Ureter (tissue), 1 donor: Measurements from ENCODE around the gene ROGDI. TPM values are rescaled to one million over a fixed set of nuclear protein-coding genes. Genes with fewer than 3 reads are reported as not detected.
"Not testable (repeated sequence)": the region's sequence is repeated elsewhere in the genome, so short reads cannot be mapped to it uniquely, and the experiment has no call there.

Source experiments
- DNase-seq: peaks from one replicate; pipeline ENCODE4 v3.0.0-alpha.2; 2020; ENCODE audit warnings: low spot score
- total RNA-seq: library from RNA; stranded (reverse); gene quantifications from one replicate; pipeline ENCODE4 v1.2.4, GENCODE V29; 2023
- donor health status: DM: yes; HTN: yes; CAD: no.

ROGDI gene
- total RNA-seq, 1 donor from 2014 or later: 35.5 TPM

DNA sequence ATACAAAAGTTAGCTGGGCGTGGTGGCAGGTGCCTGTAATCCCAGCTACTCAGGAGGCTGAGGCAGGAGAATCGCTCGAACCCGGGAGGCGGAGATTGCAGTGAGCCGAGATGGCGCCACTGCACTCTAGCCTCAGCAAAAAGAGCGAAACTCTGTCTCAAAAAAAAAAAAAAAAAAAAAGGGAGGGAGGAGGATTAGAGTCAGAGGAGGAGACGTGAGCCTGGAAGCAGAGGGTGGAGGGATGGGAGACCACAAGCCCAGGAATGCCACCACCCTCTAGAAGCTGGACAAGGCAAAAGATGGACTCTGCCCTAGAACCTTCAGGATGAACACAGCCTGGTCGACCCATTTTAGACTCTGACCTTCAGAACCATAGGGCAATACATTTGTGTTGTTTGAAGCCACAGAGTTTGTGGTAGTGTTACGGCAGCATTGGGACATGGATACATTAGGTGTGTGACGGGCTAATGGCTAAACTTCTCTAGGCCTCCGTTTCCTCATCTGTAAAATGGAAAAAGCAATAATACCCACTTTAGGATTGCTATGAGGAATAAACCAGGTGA lies 9.4 kb downstream of the ROGDI start:
- no peak for DNase-seq

DNA sequence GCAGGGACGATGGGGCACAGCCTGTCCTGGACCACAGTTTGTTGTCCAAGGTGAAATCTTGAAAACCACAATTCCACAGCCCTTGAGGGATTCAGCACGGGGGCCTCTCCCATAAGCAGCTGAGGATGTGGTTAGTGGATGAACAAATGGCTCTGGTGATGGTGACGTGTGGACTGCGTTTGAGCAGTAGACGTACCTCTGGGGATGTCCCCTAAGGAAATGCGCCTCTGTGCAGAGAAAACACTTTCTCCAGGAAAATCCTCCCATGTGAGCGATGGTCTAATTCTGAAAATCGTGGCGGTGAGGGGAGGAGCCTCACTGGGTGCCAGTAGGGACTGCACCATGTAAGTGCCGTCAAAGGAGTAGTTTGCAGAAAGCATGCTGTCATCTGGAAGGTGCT lies 11.6 kb downstream of the ROGDI start:
- DNase-seq: no peak

DNA sequence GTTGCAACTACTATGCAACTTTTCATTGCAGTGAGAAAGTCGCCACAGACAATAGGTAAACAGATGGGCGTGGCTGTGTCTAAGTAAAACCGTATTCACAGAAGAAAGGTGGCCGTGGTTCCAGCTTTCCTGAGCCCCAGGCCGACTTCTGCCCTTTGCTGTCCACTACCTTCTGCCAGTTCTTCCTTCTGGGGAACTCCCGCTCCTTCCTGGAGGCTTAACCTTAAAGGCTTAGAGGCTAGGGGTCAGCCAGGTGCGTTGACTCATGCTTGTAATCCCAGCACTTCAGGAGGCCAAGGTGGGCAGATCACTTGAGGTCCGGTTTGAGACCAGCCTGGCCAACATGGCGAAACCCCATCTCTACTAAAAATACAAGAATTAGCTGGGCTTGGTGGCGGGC lies 12.2 kb downstream of the ROGDI start:
- no peak for DNase-seq

DNA sequence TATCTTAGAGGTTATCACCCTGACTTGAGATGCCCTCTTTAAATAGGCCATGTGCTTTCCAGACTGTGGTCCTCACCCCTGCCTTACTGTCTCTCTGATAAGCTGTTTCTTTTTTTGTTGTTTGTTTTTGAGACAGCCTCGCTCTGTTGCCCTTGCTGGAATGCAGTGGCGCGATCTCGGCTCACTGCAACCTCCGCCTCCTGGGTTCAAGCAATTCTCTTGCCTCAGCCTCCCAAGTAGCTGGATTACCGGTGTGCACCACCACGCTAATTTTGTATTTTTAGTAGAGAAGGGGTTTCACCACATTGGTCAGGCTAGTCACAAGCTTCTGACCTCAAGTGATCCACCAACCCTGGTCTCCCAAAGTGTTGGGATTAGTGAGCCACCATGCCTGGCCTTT lies 13.5 kb downstream of the ROGDI start:
- DNase-seq: no peak

DNA sequence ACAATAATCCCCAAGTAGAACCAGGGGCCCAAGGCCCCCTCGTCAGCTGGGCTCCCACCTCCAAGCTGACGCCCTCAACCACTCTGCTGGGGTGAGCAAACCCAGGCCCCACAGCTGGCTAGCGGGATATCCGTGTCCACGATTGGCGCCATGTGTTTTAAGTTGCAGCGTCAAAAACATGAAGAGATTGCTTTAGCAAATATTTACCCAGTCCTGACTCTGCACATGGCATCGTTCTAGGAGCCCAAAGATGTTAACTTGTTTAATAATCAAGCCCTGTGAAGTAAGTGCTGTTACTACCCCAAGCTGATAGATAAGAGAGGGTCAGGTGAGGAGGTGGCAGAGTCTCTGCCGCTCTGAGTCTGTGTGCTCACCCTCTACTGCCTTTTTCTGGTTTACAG lies 13.9 kb downstream of the ROGDI start:
- no peak for DNase-seq

DNA sequence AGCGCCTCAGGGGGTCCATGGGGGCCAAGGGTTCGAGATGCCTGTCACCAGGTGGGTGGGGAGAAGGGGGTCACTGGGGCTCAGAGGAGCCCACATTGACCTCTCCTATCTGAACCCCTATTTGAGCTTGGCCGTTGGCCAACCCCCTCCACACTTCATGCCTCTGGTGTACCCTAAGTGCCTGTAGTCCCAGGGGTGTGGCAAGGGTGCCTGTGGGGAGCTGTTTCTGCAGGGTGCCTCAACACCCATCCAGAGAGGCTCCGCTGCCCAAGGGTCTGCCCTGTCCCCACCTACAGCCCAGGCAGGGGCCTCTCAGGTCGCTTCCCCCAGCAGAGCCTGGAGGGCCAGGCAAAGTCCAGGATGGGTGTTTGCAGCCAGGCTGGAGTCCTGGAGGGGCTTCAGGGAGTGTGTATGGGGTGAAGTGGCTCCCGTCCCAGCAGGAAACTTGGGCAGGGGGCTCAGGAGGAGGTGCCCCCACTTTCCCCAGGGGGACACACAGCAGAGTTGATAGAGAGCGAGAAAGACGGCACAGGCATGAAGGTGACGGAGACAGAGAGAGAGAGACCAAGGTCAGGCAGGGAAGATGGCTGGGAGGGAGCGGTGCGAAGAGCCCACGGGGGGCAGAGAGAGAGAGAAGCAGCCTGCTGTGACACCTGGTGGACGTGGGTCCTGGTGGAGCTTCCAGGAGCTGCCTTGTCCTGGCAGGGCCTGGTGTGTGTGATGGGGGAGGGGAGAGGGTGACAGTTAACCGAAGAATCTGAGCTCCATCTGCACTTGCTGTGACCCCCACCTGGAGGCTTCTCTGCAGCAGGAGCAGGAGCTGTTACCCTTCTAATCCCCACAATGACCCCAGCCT lies 14.6 kb downstream of the ROGDI start, which contains the start of gene SEPTIN12:
SEPTIN12 (minus strand) TSS at position 719 of the 856 bp plus-strand sequence; CDS start at position 19, 700 bp downstream.
- no peak for DNase-seq

DNA sequence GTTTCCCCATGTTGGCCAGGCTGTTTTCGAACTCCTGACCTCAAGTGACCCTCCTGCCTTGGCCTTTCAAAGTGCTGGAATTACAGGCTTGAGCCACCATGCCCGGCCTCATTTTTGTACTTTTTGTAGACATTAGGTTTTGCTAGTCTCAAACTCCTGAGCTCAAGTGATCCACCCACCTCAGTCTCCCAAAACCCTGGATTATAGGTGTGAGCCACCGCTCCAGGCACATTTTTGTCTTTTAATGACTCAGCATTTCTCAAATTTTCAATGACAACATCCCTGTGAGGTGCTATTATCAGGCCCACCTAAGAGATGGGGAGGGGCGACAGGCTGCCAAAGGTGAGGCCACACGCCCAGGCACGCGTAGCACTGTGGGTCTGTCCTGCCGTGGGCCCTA lies 15.4 kb downstream of the ROGDI start:
- DNase-seq: no peak

DNA sequence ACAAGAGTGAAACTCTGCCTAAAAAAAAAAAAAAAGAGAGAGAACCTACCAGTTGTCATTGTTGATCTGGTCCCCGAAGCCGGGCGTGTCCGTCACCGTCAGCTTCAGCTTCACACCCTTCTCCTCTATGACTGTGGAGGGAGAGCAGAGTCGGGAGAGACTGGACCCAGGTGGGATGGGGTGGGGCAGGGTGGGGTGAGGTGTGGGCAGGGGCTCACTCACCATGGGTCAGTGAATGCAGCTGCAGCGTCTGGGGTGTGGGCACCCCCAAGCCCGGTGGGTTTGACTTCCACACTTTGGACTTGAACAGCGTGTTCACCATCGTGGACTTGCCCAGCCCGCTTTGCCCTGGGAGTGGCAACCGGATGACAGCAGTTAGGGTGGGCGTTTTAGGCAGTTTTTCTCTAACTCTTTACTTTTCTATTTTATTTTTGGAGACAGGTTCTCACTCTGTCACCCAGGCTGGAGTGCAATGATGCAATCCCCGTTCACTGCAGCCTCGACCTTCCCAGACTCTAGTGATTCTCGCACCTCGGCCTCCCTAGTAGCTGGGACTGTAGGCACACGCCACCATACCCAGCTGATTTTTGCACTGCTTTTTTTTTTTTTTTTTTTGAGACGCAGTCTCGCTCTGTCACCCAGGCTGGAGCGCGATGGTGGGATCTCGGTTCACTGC lies 16.5 kb downstream of the ROGDI start:
- no peak for DNase-seq

DNA sequence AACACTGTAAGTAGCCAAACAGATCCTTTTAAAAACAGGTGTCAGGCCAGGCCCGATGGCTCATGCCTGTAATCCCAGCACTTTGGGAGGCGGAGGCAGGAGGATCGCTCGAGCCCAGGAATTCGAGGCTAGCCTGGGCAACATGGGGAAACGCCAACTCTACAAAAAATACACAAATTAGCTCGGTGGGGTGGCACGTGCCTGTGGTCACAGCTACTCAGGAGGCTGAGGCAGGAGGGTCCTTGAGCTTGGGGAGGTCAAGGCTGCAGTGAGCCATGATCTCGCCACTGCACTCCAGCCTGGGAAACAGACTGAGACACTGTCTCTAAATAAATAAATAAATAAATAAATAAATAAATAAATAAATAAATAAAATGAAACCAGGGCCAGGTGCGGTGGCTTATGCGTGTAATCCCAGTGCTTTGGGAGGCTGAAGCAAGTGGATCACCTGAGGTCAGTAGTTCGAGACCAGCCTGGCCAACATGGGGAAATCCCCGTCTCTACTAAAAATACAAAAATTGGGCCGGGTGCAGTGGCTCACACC lies 17.9 kb downstream of the ROGDI start:
- DNase-seq: not testable (repeated sequence)

DNA sequence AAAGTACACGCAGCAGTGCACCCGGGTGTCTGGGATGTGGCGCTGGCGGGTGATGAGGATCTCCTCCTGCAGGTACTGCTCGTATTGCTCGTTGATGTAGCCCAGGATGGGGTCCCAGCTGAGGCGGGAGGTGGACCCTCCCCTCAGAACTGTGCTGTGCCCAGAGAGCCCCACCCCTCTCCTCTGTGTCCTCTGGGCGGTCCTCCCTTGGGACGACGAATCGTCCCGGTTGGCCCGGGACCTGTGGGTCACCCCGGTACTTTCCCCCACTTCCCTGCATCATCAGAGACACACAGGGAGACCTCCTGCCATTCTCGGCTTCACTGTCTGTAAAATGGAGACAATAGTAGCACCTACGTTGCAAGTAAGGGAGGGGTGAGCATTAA lies 18.5 kb downstream of the ROGDI start:
- no peak for DNase-seq

DNA sequence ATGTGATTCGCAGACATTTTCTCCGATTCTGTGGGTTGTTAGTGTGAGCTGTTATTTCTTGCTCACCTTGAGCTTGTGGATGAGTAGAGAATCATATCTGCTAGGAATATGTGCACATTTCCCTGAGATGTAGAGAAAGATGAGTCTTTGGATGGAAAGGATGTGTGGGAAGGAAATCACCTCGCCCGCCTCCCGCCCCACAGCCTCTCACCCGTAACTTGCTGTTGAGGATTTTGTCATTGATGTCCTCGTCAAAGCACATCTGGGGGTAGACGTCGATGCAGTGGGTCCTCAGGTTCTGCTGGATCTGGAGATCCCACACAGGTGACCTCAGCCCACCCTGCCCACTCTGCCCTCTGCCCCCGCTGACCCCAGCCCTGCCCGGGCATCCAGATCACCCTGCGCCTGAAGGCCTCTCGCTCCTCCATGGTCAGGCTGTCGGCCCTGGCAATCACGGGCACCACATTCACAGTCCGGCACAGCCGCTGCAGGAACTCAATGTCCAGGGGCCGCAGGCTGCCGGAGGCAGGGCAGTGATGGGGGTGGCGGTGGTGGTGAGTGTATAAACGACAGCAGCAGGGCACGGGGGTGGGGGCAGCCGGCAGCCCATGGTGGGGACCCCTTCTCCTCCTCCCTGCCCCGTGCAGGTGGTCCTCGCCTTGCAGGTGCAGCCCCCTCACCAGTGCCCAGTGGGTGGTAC lies 19.0 kb downstream of the ROGDI start:
- no peak for DNase-seq

DNA sequence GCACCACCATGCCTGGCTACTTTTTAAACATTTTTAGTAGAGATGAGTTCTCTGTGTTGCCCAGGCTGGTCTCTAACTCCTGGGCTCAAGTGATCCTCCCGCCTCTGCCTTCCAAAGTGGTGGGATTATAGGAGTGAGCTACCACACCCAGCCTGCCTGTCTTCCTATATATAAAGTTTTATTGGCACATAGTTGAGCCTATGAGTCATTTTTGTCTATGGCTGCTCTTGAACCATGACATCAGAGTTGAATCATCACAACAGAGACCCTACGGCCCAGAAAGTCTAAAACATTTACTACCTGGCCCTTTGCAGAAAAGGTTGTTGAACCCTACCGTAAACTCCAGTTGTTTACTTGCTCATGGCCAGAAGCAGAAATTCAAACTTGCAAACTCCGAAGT lies 22.2 kb downstream of the ROGDI start:
- DNase-seq: no peak

DNA sequence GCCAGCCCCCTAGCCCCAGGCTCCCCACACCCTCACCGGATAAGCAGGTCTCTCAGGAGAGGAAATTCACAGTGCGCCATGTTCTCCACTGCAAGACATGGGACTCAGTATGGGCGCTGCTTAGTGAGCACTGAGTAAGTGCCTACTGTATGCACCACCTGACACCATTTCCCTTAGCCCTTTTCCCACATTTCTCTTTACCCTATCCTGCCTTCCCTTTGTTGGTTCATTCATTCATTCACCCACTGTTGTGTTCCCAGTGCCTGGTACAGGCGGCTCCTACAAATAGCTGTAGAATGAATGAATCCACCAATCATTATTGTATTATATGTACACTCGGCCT lies 24.4 kb downstream of the ROGDI start:
- DNase-seq: no peak

DNA sequence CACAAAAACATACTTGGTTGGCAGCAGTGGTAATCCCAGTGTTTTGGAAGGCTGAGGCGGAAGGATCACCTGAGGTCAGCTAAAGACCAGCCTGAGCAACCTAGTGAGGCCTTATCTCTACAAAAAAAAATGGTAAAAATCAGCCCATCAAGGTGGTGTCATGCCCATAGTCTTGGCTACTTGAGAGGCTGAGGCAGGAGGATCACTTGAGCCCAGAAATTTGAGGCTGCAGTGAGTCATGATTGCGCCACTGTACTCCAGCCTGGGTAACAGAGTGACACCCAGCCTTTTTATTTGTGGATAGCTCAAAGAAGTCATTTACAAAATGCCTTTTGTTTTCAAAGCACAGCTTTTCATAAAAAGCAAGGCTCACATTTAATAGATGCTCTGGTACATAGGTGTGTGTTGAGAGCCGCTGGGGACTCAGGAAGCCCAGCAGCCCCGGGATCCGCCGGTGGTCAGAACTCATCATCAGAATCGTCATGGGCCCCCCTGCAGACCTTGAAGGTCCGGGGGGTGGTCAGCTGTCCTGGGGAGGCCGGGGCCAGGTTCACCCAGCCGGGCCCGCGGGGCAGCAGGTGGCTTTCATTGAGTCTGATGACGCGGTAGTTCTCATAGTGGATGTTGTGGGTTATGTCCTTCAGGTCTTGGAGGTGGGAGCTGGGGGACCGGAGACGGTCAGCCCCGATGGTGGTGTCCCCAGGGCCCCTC lies 24.9 kb downstream of the ROGDI start:
- DNase-seq: no peak

DNA sequence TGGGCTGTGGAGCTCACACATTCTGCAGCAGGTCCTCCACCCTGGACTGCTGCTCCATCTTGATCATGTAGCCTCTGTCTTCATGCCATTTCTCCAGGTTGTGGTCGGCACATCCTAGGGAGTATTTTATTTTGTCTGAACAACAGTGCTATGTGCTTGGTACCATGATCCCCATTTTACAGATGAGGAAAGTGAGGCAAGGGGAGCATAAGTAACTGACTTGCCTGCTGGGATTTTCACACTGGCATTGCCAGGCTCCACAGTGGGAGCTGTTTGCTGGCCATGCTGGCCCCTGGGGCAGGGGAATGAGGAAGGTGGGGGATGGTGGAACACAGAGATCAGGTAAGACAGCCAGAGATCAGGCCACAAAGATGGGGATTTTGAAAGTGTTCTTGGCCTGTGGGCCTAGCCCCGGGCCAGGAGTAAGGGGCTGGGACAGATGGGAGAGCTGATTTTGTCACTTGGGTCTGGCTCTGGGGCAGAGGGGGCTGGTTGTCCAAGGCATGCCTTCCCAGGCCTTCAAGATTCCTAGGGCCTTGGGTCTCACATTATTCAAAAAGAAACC lies 26.2 kb downstream of the ROGDI start:
- no peak for DNase-seq

DNA sequence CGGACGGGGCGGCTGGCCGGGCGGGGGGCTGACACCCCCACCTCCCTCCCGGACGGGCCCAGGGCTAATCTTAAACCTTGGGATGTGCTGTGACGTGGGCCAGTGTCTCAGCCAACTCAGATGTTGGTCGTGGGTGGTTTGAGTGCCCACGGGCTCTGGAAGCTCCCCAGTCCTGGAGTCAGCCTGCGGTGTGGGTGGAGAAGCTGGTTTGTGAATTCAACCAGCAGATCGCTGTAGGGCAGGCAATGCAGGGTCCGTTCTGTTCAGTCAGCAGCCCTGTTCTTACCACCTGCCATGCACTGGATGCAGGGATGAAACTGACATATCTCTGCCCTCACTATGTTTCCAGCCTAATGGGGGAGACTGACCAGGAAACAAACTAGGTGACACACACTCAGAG lies 27.4 kb downstream of the ROGDI start:
- DNase-seq: no peak

DNA sequence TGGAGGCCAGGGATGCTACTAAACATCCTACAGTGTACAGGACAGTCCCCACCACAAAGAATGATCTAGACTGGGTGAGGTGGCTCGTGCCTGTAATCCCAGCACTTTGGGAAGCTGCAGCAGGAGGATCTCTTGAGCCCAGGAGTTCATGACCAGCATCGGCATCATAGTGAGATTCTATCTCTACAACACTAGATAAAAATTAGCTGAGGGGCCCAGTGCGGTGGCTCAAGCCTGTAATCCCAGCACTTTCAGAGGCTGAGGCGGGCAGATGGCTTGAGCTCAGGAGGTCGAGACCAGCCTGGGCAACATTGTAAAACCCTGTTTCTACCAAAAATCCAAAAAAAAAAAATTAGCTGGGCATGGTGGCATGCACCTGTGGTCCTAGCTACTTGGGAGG lies 30.1 kb downstream of the ROGDI start:
- DNase-seq: no peak

DNA sequence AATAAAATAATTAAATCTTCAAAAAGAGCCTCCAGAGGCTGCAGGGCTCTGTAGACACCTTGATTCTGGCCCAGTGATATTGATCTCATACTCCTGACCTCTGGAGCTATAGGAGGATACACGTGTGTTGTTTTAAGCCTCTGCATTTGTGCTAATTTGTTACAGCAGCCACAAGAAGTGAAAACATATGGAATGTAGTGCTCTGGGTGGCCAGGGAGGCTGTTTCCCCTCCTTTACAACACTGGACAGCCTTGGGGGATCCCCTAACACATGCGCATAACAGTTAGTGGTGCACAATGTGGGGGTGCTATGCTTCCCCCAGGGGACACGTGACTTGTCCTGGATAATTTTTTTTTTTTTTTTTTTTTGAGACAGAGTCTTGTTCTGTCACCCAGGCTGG lies 30.8 kb downstream of the ROGDI start:
- no peak for DNase-seq

DNA sequence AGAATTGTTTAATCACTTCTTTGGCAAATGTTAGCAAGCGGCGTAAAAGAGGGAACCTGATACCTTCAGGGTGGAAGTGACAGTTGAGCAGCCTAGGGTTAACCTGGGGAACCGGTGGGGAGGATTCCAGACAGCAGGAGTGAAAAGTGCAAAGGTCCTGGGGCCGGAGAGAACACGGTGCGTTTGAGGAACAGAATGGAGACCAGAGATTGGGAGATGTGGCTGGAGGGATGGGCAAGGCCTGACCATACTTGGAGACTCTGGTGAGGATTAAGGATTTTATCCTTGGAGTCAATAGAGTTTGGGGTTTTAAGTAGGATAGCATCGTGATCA lies 33.2 kb downstream of the ROGDI start:
- no peak for DNase-seq

DNA sequence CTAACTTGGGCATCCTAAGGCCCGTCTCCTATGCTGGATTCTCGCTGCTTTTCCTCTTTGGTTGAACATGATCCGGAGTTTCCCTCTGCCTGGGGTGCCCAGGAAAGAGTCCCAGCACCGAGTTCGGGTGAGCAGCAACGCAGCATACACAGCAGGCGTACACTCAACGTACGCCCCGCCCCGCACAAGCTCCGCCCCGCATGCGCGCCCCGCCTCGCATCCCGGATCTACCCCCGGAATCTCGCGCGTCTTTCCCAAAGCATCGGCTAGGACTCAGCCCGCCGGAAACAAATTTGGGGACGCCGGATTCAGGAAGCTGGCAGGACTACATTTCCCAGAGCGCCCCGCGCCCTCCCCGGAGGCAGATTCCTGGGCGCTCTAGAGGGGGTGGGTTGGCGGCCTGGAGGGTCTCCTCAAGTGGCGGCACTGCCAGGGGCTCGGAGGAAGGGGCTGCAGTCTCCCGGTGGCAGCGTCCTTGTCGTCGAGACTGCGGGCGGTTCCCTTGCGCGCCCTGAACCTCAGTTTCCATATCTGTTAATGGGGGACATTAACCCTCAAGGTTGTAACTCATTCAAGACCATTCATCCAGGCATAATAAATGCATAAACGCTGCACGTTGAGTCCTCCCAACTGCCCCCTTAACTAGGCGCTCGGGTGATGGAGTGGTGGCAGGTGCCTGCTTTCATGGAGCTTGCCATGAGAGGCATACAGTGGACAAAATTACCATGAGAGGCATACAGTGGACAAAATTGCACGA lies 33.7 kb downstream of the ROGDI start:
- peak; percentile 98 for DNase-seq
